ENCODE data around the gene POLR2E.
A peak's percentile ranks its signal among the peaks of the same experiment; 100 is the strongest.

POLR2E gene

DNA sequence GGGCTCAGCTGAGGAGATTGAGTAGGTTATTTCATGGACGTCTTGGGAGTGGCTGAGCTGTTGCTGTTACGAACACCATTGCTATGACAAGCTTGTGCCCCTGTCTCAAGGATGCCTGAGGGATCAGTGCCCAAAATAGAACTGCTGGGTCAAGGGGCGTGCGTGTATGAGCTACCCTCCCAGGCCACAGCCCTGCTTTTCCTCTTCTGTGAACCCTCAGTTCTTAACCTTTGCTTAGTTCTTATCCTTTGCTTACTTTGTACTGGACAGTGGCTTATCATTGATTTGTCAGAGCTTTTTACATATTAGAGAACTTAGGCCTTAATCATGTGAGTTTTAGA, 19.2 kb downstream of the POLR2E start:
- DNase-seq: no peak

DNA sequence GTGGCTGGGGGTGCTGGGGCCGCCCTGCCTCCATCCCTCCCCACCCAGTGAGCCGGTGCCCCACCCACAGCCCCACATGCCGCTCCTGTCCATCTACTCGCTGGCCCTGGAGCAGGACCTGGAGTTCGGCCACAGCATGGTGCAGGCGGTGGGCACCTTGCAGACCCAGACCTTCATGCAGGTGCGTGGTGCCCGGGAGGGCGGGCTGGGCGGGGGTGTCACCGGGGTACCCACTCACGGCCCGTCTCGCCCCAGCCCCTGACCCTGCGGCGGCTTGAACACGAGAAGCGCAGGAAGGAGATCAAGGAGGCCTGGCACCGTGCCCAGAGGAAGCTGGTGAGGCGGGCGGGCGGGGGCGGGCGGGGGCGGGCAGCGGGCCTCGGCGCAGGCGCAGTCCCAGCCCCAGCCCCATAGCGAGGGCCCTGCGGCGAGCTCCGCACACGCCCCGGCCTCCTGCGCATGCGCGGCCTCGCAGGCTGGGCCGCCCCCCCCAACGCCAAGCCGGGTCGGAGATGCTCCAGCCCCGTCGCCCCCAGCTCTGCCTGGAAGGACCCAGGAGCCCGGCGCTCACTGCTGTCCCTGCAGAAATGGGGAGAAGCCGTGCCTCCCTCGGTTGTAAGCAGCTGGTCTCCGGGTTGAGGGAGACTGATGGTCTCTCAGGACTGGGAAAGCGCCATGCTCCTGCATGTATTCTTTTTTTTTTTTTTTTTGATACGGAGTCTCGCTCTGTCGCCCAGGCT, 20.5 kb downstream of the POLR2E start:
- DNase-seq: peak; percentile 100

DNA sequence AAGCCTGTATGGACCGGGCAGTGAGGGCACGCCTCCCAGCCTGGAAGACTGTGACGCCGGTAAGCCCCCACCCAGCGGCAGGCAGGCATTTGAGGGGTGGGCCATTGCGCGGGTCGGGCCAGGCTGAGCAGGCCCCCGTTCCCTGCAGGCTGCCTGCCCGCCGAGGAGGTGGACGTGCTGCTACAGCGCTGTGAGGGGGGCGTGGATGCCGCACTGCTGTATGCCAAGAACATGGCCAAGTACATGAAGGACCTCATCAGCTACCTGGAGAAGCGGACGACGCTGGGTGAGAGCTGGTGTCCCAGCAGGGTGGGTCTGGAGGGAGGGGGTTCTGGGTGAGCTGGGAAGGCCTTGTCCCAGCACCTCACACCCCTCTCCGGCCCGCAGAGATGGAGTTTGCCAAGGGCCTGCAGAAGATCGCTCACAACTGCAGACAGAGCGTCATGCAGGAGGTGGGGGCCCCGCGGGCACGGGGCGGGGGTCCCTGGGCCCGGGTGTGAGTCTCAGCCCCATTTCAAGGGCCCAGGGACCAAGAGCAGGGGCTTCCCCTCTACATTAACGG, 21.1 kb downstream of the POLR2E start:
- no peak for DNase-seq

DNA sequence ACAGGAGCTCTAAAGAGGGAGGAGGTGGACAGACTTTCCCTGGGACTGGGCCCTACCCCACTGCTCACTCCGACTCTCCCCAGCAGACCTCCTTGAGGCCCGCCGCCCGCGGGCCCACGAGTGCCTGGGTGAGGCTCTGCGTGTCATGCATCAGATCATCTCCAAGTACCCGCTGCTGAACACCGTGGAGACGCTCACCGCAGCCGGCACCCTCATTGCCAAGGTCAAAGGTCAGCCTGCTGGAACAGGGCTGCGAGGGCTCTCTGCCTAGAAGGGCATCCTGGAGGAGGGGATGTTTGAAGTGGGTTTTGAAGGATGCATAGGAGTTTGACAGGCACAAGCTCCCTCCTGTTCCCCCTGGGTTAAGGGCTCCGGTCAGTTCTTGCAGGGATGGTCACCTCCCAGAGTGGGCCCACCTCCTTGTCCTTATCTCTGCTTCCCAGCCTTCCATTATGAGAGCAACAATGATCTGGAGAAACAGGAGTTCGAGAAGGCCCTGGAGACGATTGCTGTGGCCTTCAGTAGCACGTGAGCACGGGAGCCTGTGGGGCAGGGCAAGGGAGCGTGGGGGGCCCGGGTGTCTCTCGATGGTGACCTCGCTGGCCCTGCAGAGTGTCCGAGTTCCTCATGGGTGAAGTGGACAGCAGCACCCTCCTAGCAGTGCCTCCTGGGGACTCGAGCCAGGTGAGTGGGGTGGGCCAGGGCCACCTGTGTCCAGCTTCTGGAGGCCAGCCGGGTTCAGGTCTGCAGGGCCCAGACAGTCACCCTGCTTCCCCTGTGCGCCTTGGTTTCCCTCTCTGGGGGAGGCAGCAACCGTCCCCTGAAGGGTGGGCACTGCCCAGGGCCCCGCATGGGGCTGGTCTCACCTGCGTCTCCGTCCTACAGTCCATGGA, 21.9 kb downstream of the POLR2E start:
- DNase-seq: no peak

DNA sequence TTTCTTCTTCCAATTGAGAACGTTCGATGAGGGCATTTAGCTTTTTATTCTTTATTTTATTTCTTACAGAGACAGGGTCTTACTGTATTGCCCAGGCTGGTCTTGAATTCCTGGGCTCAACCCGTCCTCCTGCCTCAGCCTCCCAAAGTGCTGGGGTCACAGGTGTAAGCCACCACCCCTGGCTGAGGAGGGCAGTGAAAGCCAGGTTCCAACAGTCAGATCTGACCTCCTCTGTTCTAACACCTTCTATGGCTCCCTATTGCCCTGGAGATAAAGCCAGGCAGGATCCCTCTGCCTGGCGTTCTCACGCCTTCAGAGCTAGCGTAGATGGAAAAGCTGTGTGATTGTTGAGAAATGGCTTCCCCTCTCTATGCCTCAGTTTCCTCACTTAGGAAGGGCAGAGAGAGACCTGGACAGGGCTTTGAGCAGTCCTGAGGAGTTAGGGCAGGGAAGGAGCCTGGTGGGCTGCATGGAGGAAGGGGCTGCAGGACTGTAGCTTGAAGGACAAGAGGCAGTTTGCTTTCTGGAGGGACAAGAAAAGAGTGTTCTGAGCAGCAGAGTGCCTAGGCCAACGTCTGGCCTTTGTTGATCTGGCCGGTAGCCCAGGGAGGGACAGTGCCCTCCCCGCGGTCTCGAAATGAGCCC, 22.7 kb downstream of the POLR2E start:
- DNase-seq: no peak

DNA sequence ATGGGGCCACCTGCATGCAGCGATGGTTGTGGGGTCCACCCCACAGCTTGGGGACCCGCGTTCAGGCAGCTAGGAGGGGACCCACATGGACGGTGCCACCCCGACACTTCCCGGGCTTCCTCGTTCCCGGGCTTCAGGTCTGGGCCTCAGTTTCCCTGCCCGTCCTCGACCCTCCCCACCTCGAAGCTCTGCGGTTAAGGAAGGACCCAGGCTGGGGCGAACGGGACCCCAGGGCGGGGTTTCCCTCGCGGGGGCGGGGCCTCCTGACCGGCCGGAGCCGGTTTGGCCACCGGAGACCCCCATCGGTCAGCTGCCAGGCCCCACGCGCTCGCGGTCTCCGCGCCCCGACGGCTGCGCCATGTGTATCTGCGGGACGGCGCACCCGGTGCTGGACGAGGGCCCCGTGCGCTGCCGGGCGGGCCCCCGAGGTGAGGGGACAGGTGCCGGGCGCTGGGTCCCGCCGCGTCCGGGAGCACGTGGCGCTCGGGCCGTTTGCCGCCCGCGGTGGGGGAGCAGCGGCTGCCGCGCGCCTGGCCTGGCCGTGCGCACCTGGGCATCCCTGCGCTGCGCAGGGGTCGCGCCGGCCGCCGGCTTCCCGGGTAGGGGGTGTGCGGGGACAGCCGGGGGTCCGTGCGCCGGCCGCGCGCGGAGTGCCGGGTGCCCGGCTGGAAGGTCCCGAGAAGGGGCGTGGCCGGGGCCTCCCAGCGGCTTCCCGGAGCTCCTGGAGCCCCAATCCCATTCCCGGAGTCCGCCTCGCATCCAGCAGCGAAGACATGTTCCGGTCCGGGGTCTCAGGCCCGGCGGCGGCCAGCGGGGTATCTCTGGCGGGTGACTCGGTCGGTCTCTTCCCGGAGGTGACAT, 24.0 kb downstream of the POLR2E start:
- DNase-seq: no peak

DNA sequence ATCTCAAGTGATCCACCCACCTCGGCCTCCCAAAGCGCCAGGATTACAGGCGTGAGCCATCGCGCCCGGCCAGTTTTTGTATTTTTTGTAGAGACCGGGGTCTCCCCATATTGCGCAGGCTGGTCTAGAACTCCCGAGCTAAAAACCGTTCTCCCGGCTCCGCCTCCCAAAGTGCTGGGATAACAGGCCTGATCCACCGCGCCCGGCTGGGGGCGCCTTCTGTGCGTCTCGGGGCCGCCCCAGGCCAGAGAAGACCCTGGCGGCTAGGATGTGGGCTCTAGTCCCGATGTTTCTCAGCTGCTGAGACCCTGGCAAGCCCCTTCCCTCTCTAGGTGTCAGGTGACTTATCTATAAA, 24.6 kb downstream of the POLR2E start:
- DNase-seq: no peak

DNA sequence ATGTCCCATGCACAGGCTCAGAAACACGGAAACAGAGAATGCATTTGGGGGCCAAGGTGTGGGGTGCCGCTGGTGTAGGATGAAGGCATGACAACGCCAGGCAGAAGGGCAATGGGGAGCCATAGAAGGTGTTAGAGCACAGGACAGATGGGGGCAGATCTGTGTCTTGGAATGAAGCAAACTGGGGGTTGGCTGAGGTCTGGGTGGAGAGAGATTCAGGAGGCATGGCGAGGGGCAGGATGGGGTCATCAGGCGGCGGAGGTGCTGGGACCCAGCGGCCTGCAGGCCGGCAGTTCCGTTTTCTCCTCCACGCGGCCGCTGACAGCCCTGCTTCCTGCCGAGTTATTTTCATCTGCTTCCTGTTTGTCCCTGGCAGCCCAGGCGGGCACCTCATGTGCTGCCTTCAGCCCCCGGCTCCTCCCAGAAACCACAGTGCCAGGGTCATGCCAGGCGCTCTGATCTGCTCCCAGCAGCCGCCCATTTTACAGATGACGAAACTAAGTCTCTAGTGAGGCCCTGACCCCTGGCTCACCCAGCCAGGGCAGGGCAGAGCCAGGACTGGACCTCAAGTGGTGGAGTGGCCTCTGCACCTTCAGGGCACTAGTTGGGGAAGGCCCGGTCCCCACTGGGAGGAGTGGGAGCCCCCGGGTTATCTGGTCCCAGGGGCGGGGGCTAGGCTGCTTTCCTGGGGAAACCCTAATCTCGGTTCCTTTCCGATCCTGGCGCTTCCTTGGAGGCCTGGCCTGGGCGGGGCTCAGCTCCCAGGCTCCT, 26.0 kb downstream of the POLR2E start:
- no peak for DNase-seq

DNA sequence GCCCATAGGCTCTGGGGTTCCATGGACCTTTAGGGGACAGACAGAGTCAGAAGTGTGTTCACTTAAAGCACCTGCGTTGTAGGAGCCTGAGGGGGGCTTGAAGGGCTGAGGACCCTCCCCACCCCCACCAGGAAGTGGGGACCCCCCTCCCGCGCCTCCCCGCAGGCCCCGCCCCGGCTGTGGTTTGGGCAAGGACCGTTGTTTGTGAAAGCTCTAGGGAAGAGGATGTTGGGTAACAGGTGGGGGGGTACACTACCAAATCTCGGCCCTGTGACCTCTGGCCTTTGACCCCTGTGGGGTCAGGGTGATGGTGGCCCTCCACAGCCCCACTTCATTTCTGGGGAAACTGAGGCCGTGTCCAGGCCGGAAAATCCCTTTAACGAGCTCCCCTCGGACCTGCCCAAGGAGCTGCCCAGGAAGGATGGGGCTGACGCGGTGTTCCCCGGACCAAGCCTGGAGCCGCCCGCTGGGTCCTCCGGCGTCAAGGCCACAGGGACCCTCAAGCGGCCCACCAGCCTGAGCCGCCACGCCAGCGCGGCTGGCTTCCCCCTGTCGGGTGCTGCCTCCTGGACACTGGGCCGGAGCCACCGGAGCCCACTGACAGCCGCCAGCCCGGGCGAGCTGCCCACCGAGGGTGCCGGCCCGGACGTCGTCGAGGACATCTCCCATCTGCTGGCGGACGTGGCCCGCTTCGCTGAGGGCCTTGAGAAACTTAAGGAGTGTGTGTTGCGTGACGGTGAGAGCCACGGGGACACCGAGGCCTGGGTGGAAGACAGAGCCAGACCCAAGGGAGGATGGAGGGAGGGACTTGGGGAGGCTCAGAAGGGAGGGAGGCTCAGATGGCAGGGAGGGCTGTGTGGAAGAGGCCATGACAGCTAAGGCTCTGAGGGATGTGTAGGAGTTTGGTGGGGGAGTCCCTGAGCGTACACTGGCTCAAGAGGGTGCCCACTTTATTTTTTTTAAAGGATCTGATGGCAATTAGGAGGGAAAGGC, 26.9 kb downstream of the POLR2E start:
- DNase-seq: no peak

DNA sequence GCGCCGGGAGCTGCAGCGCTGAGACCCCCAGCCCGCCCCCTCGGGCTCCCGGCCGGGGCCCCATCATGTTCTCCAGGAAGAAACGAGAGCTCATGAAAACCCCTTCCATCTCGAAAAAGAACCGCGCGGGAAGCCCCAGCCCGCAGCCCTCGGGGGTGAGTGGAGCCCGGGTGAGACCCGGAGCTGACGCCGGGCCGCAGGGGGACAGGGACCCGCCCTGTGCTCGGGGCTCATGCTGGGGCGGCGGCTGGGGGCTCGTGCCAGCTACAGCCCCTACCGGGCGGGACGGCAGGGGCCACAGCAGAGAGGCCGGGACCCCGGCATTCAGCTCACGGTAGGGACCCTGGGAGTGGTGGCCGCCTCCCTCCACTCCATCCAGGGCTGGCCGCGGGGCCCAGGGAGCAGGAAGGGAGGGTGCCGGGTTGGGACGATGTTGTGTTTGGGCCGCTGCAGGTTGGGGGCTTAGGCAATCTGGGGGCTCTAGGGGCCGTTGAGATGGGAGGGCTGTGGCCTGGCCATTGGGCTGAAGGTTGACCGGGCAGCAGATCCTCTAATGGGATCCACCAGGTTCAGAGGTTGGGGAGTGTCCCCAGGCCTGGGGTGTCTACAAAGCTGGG, 27.7 kb downstream of the POLR2E start:
- DNase-seq: no peak

DNA sequence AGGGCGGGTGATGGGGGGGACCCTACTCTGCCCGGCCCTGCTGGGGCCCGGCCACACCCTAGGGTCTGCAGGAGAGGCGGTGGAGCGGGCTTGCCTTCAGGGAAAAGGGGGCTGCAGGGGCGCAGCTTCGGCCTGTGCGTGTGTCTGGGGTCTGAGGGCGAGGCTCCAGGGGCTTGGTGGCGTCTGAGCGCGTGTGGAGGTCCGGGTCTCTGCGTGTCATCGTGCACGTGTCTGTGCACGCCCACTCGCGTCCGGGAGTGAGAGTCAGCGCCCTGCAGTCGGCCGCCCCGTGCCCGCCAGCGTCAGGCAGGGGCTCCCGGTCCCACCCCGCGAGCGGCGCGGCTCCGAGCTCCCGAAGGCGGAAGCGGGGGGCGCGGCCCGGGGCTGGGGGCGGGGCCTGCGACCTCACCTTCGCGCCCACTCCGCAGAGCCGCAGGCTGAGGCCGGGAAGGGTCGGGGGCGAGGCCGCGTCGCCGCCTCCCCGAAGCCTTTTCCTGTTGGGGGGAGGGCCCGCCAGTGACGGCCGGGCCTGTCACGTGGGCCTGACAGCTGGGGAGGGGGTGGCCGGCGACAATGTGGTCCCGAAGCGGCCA, 28.3 kb downstream of the POLR2E start, which contains the start of gene ARHGAP45:
TSS of gene ARHGAP45 (plus strand) at position 420 of the 593 bp plus-strand sequence. CDS start 239 bp downstream, outside the sequence.
- DNase-seq: no peak

DNA sequence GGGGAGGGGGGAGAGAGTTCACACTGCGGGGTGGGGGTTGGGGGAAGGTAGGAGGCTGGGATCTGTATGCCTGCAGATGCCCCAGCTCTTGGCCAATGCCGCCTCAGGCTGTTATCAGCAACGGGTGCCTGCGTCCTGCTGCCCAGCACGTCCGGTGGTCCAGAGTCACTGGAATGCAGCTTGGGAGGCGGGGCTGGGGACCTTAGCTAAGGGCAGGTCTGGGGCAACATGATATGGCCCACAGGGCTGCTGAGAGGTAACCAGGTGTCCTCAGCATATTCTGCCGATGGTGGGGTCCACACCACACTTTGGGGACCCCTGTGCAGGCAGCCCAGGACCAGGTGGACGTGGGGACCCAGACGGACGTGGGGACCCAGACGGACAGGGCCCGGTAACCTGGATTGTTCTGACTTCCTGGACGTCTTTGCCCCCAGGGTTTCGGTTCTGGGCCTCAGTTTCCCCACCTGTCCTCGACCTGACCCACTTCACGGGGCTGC, 28.9 kb downstream of the POLR2E start:
- DNase-seq: peak; percentile 77

DNA sequence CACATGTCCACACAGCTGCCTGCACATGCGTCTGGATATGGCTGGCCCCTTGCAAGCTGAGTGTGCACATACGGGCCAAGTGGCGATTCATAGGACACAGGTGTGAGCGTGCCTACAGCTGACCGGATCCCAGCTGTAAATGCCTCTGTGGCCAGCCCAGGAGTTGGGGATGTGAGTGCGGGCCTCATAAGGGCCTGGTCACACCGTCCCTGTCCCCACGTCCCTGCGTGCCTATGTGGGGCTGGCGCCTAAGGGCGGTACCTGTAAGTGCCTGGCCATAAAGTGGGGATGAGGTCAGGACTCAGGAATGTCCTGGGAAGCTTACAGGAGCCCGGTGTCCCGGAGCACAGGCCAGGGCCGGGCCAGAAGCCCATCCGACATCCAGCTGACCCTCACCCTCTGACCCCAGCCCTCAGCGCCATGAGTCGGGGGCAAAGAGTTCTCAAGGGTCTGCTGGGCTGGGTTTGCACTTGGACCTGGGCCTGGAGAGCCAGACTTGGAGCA, 29.5 kb downstream of the POLR2E start:
- DNase-seq: peak; percentile 90

DNA sequence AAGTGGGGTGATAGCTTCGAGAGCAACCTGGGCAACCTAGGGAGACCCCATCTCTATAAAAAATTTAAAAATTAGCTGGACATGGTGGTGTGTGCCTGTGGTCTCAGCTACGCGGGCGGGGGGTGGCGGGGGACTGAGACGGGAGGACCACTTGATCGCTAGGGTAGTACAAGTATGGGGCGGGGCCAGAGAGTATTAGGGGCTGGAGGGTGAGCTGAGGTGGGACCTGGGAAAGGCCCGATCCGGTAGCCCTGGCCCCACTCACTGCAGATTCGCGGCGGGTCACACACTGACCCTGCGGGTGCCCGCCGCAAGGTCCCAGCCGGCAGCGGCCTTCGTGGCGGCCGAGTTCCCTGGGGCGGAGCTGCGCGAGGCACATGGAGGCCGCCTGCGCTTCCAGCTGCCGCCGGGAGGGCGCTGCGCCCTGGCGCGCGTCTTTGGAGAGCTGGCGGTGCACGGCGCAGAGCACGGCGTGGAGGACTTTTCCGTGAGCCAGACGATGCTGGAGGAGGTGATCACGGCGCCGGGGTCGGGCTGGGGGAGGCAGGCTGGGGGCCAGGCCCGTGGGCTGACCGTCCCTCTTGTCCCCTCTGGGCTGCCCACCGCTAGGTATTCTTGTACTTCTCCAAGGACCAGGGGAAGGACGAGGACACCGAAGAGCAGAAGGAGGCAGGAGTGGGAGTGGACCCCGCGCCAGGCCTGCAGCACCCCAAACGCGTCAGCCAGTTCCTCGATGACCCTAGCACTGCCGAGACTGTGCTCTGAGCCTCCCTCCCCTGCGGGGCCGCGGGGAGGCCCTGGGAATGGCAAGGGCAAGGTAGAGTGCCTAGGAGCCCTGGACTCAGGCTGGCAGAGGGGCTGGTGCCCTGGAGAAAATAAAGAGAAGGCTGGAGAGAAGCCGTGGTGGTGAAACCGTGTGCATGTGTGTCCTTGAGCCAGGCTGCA, 30.2 kb downstream of the POLR2E start:
- peak; percentile 77 for DNase-seq

DNA sequence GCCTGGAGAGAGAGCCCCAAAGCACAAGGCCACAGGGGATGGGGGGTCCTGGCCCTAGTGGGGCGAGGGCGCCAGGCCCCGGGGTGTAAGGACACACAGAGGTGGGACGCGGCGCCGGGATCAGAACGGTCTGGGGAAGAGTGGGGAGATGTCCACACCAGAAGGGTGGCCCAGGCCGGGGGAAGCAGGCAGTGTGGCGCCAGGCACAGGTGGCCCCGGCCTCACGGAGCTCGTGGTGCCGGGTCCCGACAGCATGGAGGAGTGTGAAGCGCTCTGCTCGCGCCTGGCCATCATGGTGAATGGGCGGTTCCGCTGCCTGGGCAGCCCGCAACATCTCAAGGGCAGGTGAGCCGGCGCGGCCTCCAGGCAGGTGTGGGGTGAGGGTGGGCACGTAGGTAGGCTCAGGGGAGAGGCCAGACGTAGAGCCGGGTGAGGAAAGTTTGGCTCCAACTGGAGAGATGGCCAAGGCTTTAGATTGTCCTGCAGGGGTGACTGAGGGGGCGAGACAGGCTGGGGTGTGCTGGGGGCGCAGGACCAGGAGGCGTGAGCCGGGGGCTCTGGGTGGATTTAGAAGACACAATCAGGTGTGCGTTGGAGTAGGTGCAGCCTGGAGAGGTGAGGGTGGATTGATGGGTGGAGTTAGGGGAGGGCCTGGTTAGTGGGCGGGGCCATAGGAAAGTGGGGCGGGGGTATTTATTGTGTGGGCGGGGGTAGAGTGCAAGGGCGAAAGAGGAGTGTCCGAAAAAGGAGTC, 31.1 kb downstream of the POLR2E start:
- no peak for DNase-seq

DNA sequence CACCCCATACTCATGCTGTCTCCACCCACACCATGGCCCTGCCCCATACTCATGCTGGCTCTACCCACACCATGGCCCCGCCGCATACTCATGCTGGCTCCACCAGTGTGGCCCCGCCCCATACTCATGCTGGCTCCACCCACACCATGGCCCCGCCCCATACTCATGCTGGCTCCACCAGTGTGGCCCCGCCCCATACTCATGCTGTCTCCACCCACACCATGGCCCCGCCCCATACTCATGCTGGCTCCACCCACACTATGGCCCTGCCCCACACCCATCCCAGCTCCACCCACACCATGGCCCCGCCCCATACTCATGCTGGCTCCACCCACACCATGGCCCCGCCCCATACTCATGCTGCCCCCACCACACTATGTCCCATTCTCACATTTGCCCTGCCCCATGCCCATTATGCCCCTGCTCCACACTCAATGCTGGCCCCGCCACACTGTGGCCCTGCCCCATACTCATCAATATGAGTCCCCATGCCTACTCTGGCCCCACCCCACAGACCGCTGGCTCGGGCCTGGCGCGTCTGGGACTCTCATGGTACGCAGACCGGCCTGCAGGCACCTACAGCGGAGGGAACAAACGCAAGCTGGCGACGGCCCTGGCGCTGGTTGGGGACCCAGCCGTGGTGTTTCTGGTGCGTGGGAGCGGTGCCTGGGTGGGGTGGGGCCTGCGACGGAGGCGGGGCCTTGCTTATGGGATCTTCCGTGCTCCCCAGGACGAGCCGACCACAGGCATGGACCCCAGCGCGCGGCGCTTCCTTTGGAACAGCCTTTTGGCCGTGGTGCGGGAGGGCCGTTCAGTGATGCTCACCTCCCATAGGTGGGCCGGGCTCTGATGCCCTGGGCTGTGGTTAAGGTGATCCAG, 31.9 kb downstream of the POLR2E start:
- DNase-seq: no peak
